Measurements from ENCODE around the gene PCNT. TPM values are rescaled to one million over a fixed set of nuclear protein-coding genes. Genes with fewer than 3 reads are reported as not detected.

Gene PCNT
- total and polyA plus RNA-seq, 9 of the 15 experiments (the other 6 are each of a cell fraction or from before 2014, with no cell fraction given), result 9.1 to 53.5 (median 31.3) TPM

DNA sequence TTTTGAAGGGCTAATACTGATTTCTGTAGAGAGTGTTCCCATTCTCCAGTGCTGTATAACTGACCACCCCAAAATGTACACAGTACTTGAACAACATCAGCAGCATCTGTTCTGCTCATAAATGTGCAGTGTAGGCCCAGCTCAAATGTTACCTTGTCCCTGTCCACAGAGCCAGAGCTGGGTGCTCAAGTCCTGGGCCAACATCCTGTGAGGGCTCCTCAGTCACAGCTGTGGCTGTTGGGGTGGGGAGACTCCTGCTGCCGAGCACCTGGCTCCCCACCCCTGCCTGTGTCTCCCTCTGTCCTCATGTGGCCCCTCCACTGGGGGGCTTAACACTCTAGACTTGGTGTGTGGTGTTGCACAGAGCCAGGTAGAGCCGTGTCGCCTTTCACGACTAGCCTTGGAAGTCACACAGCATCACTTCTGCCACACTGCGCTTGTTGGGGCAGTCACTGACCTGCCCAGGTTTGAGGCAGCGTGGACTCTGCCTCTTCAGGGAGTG lies 165.3 kb downstream of the PCNT start:
- WGBS (ENCODE audit: insufficient coverage, low coverage, missing lambda C conversion rate), result 80% methylated on average over 6 of the region's 6 CpGs
- FAIRE-seq (no peak), ATAC-seq (peak; percentile 32; the same call in 2 of the 3 replicates)

More for the DNA sequence above, 165.3 kb downstream of the PCNT start:
- TF ChIP-seq ZNF583 (CRISPR knock-in tag; IDR thresholded peaks at IDR 0.05), result no peak
- TF ChIP-seq PHTF2 (CRISPR knock-in tag; IDR thresholded peaks at IDR 0.05), result no peak
- no peak for TF ChIP-seq ERF (CRISPR knock-in tag; IDR thresholded peaks at IDR 0.05)
- TF ChIP-seq, protein P1, sequence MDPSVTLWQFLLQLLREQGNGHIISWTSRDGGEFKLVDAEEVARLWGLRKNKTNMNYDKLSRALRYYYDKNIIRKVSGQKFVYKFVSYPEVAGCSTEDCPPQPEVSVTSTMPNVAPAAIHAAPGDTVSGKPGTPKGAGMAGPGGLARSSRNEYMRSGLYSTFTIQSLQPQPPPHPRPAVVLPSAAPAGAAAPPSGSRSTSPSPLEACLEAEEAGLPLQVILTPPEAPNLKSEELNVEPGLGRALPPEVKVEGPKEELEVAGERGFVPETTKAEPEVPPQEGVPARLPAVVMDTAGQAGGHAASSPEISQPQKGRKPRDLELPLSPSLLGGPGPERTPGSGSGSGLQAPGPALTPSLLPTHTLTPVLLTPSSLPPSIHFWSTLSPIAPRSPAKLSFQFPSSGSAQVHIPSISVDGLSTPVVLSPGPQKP (CRISPR knock-in tag; IDR thresholded peaks at IDR 0.05), result no peak
- no peak for TF ChIP-seq ETV6 (IDR thresholded peaks at IDR 0.05; ENCODE audit: borderline replicate concordance in 1 of 2, low read depth in 2 of 2, low read length in 1 of 2)
- TF ChIP-seq ETV6 (CRISPR knock-in tag; IDR thresholded peaks at IDR 0.05; ENCODE audit: borderline replicate concordance), result no peak
- peaks cover 0 to 4% of the 10 kb centered on the region in 2 experiments; a peak in 2 of 5 replicates for H3K4me1 ChIP-seq (replicated peaks in 1 of 2; ENCODE audit: control insufficient read depth in 2 of 2, insufficient read depth in 2 of 2, low read length in 2 of 2)
- no peaks in the 10 kb centered on the region for H3K27me3 ChIP-seq (ENCODE audit: control insufficient read depth in 2 of 2, insufficient read depth in 2 of 2, low read length in 2 of 2)
- no peak overlapping the region for H3K27ac ChIP-seq (ENCODE audit: extremely low read depth, low read depth, low read length)
- no peaks in the 10 kb centered on the region for H3K9me3 ChIP-seq (replicated peaks; ENCODE audit: control insufficient read depth, insufficient read depth, low read depth, low read length)
- no TSS peak for BruUV-seq (replicated peaks)
- H3K79me2 ChIP-seq (ENCODE audit: control insufficient read depth, insufficient read depth, low read length), result no peaks in the 10 kb centered on the region; the same call in 2 of the 3 replicates
- peaks cover 49% of the 10 kb centered on the region; the same call in 1 of the 3 replicates for H3K36me3 ChIP-seq (ENCODE audit: control insufficient read depth, insufficient read depth, low read length)
- H2AFZ ChIP-seq (ENCODE audit: low read depth, low read length), result no peak overlapping the region
- ChIA-PET POLR2A (interaction anchor here (0.7 to 3.0 kb wide), 4 partner anchors 9 to 22 kb away, joined by 3 to 17 read pairs (median 5); no protein-coding TSS in a partner anchor), CTCF (ENCODE audit: low intra/inter-chr PET ratio) (no interaction called here)
- in situ Hi-C loops (cut with MboI), result no loop called here
- no peak overlapping the region for H3K4me2 ChIP-seq (ENCODE audit: insufficient read depth, low read length)
- H3K9me1 ChIP-seq (ENCODE audit: control insufficient read depth, insufficient read depth, low read length), result no peaks in the 10 kb centered on the region
- H4K20me1 ChIP-seq (replicated peaks; ENCODE audit: control insufficient read depth, insufficient read depth, low read length), result no peaks in the 10 kb centered on the region
- intact Hi-C loops (cut with micrococcal nuclease), result no loop called here
- DNase-seq (ENCODE audit: extremely low read depth in 1 of 4, low spot score in 3 of 4), result no peak
- no peak overlapping the region for H3K4me3 ChIP-seq
- H3K9ac ChIP-seq (ENCODE audit: insufficient read depth in 1 of 2, low read depth in 2 of 2, low read length in 2 of 2), result peak overlapping the region in 1 of 2 experiments; percentile 57; a peak in 2 of 4 replicates
